BLaER1 (cell line): Measurements from ENCODE around the gene KCNJ5.
A peak's percentile ranks its signal among the peaks of the same experiment; 100 is the strongest.

Source experiments
- H3K27ac ChIP-seq: shearing (Covaris generic); formaldehyde crosslinking; 2 replicates; pipeline ENCODE4 v1.8.1; 2022
- H3K27me3 ChIP-seq: shearing (Covaris generic); formaldehyde crosslinking; 2 replicates; pipeline ENCODE4 v1.8.1; 2022
- H3K36me3 ChIP-seq: shearing (Covaris generic); formaldehyde crosslinking; 2 replicates; pipeline ENCODE4 v1.8.1; 2022
- H3K4me1 ChIP-seq: shearing (Covaris generic); formaldehyde crosslinking; 2 replicates; pipeline ENCODE4 v1.8.1; 2022
- H3K4me2 ChIP-seq: shearing (Covaris generic); formaldehyde crosslinking; 2 replicates; pipeline ENCODE4 v1.8.1; 2022
- H3K4me3 ChIP-seq: shearing (Covaris generic); formaldehyde crosslinking; 2 replicates; pipeline ENCODE4 v1.8.1; 2022
- H3K9ac ChIP-seq: shearing (Covaris generic); formaldehyde crosslinking; 2 replicates; pipeline ENCODE4 v1.8.1; 2022
- H3K9me3 ChIP-seq: shearing (Covaris generic); formaldehyde crosslinking; 2 replicates; pipeline ENCODE4 v1.8.1; 2022
- H4K20me1 ChIP-seq: shearing (Covaris generic); formaldehyde crosslinking; 2 replicates; pipeline ENCODE4 v1.8.1; 2022
- Cebpa-rat ChIP-seq: shearing (Covaris generic); IDR thresholded peaks from 2 replicates; pipeline ENCODE4 v1.8.1; 2022

KCNJ5 gene

DNA sequence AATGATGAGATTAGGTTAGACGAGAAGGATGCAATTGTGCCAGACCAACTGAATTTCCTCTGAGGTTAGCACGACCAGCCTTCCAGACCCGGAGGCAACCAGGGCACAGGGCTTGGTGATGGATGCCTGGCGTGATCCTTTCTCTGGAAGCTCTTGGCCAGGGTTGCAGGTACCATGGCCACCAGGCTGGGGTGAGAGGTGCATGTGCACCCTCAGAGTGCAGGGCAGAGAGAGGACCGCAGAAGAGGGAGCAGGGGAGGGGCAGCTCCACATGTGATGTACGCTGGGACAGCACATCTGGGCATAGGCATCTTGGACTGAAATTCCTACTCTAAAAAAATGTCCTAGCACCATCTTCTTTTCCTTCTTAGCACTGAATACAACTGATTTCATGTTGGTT is 34.9 kb upstream of the KCNJ5 start:
- Histone ChIP-seq H3K4me3 (no peak overlapping the region), H3K4me2 (no peak overlapping the region), H3K27me3 (no peaks in the 10 kb centered on the region), H3K9ac (no peak overlapping the region), H3K36me3 (no peaks in the 10 kb centered on the region), H3K4me1 (peaks cover 16% of the 10 kb centered on the region), H3K9me3 (no peaks in the 10 kb centered on the region), H4K20me1 (no peaks in the 10 kb centered on the region), H3K27ac (no peak overlapping the region)
- TF ChIP-seq Cebpa-rat, result no peak

- TF ChIP-seq Cebpa-rat, result no peak
- H3K36me3 ChIP-seq, result no peaks in the 10 kb centered on the region
- H3K27ac ChIP-seq, result no peak overlapping the region
These were observed 33.8 kb upstream of the KCNJ5 start for GRCh38 chr11:128857341-128857740.

GRCh38 chr11:128859563-128860441 is 31.4 kb upstream of the KCNJ5 start:
- no peaks in the 10 kb centered on the region for H4K20me1 ChIP-seq
- no peak for TF ChIP-seq Cebpa-rat
- H3K4me2 ChIP-seq, result peak overlapping the region; percentile 86

More at GRCh38 chr11:128857341-128857740, 33.8 kb upstream of the KCNJ5 start:
- Histone ChIP-seq H3K4me2 (no peak overlapping the region), H3K9me3 (no peaks in the 10 kb centered on the region), H3K27me3 (no peaks in the 10 kb centered on the region), H3K4me1 (peaks cover 27% of the 10 kb centered on the region), H4K20me1 (no peaks in the 10 kb centered on the region), H3K9ac (no peak overlapping the region), H3K4me3 (no peak overlapping the region)

GRCh38 chr11:128860571-128861361 is 30.4 kb upstream of the KCNJ5 start:
- Histone ChIP-seq H3K9me3 (no peaks in the 10 kb centered on the region), H3K9ac (peak overlapping the region; percentile 43; the same call in 1 of the 2 replicates), H3K4me1 (peaks cover 37% of the 10 kb centered on the region), H3K27ac (peak overlapping the region; percentile 50), H4K20me1 (no peaks in the 10 kb centered on the region), H3K4me2 (peak overlapping the region; percentile 86), H3K4me3 (peak overlapping the region; percentile 22; the same call in 1 of the 2 replicates), H3K36me3 (no peaks in the 10 kb centered on the region), H3K27me3 (no peaks in the 10 kb centered on the region)
- no peak for TF ChIP-seq Cebpa-rat

More at GRCh38 chr11:128859563-128860441, 31.4 kb upstream of the KCNJ5 start:
- Histone ChIP-seq H3K4me3 (no peak overlapping the region), H3K9ac (no peak overlapping the region), H3K9me3 (no peaks in the 10 kb centered on the region), H3K4me1 (peaks cover 37% of the 10 kb centered on the region), H3K27me3 (no peaks in the 10 kb centered on the region), H3K27ac (0 out of 2 replicates have a peak overlapping the region, but pooled peaks have one; percentile 50), H3K36me3 (no peaks in the 10 kb centered on the region)

DNA sequence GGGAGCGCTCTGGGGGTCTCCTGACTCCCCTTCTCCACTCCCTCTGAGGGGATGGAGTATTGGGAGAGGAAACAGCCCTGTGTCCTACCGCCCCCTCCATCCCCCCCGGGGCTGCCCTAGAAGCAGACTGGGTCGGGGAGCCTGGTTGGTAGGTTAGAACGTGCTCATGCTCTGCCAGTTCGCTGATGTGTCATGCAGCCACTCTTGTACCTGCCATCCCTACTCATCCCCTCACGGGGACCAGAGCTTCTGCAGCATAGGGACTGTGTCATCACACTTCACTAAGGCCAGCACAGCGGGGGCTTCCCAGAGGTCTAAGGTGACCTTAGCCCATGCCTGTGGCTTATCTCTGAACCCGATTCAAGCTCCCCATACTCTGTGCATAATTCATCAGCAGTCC is 28.8 kb upstream of the KCNJ5 start:
- H3K4me3 ChIP-seq, result no peak overlapping the region
- peak overlapping the region; percentile 86 for H3K4me2 ChIP-seq
- no peak overlapping the region for H3K9ac ChIP-seq
- H3K9me3 ChIP-seq, result no peaks in the 10 kb centered on the region
- no peaks in the 10 kb centered on the region for H3K27me3 ChIP-seq
- TF ChIP-seq Cebpa-rat, result no peak
- H3K27ac ChIP-seq, result no peak overlapping the region
- H3K36me3 ChIP-seq, result no peaks in the 10 kb centered on the region
- peaks cover 37% of the 10 kb centered on the region for H3K4me1 ChIP-seq
- no peaks in the 10 kb centered on the region for H4K20me1 ChIP-seq

GRCh38 chr11:128862908-128863660 is 28.1 kb upstream of the KCNJ5 start:
- Histone ChIP-seq H3K9me3 (no peaks in the 10 kb centered on the region), H3K9ac (no peak overlapping the region), H4K20me1 (no peaks in the 10 kb centered on the region), H3K27ac (no peak overlapping the region), H3K27me3 (no peaks in the 10 kb centered on the region), H3K4me3 (no peak overlapping the region), H3K4me2 (peak overlapping the region; percentile 86), H3K4me1 (peaks cover 37% of the 10 kb centered on the region), H3K36me3 (no peaks in the 10 kb centered on the region)
- no peak for TF ChIP-seq Cebpa-rat

GRCh38 chr11:128865490-128865889 is 25.7 kb upstream of the KCNJ5 start:
- H4K20me1 ChIP-seq, result no peaks in the 10 kb centered on the region
- no peak overlapping the region for H3K4me2 ChIP-seq
- H3K27me3 ChIP-seq, result no peaks in the 10 kb centered on the region
- no peak for TF ChIP-seq Cebpa-rat
- no peak overlapping the region for H3K4me3 ChIP-seq
- no peak overlapping the region for H3K9ac ChIP-seq
- H3K36me3 ChIP-seq, result no peaks in the 10 kb centered on the region
- no peak overlapping the region for H3K27ac ChIP-seq
- no peaks in the 10 kb centered on the region for H3K9me3 ChIP-seq
- H3K4me1 ChIP-seq, result peaks cover 28% of the 10 kb centered on the region

GRCh38 chr11:128867277-128867676 is 23.9 kb upstream of the KCNJ5 start, which contains the start of gene KCNJ1:
Gene KCNJ1, minus strand, starts transcription at chr11:128867296. Its CDS starts 27,053 bp downstream, at chr11:128840243.
- H3K4me2 ChIP-seq, result no peak within 1 kb of the TSS
- H3K36me3 ChIP-seq, result no peaks in the 10 kb centered on the region
- H3K27me3 ChIP-seq, result no peaks in the 10 kb centered on the region
- no peak within 1 kb of the TSS for H3K4me3 ChIP-seq
- no peaks in the 10 kb centered on the region for H4K20me1 ChIP-seq
- no peak for TF ChIP-seq Cebpa-rat
- H3K9ac ChIP-seq, result no peak within 1 kb of the TSS
- H3K4me1 ChIP-seq, result peaks cover 11% of the 10 kb centered on the region
- no peak within 1 kb of the TSS for H3K27ac ChIP-seq
- H3K9me3 ChIP-seq, result no peaks in the 10 kb centered on the region
